ENCODE data around the gene BORCS6. TPM values are rescaled to one million over a fixed set of nuclear protein-coding genes. Genes with fewer than 3 reads are reported as not detected.
A peak's percentile ranks its signal among the peaks of the same experiment; 100 is the strongest.

BORCS6 gene
- total and polyA plus RNA-seq, 2 of the 4 experiments (the other 2 are of a cell fraction) = 2.7 to 3.3 TPM

DNA sequence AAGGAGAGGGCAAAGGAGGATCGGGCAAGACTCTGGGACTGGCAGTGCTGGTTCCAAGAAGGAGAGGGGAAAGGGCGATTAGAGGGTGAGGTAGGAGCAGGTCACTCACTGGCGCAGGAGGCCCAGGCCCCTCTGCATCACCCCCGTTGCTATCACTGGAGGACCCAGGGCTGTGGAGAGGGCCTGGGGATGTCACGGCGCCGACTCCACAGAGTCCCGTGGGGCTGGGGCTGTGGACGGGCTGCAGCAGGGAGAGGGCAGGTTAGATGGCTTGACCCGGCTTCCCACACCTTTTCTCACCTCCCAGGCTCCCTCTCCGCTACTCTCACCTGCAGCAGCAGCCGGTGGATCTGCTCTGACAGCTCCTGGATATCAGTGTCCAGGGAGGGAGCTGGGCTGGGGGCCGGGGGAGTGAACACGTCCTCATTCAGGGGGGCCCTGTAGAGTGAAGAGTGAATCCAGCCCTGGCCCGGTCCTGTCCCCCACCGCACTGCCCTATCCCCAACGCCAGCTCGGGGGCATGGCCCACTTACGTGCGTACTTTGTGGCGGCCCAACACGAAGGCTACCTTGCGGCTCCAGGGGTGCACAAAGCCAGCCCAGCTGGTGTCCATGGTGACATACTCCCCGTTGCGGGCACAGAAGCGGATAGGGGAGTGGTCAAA is 42.7 kb downstream of the BORCS6 start:
- Histone ChIP-seq H4K8ac (ENCODE audit: low read depth in 2 of 2, low read length in 2 of 2) (no peak overlapping the region), H3K4me3 (ENCODE audit: insufficient read depth, low read depth, low read length) (no peak overlapping the region), H2BK5ac (ENCODE audit: low read depth, low read length, poor library complexity, severe bottlenecking) (no peak overlapping the region), H3K14ac (replicated peaks; ENCODE audit: low read depth, low read length) (no peak overlapping the region), H3K4ac (ENCODE audit: low read depth, low read length) (no peak overlapping the region), H3K56ac (ENCODE audit: extremely low read depth, insufficient read depth, low read length) (no peak overlapping the region), H3K4me2 (ENCODE audit: low read depth, low read length) (no peak overlapping the region), H4K20me1 (ENCODE audit: insufficient read depth, low read length) (peaks cover 5% of the 10 kb centered on the region), H3K9me1 (ENCODE audit: insufficient read depth, low read length) (peaks cover 5% of the 10 kb centered on the region; the same call in 1 of the 2 replicates), H2BK120ac (ENCODE audit: low read depth, low read length) (no peak overlapping the region), H3K4me1 (ENCODE audit: control insufficient read depth, insufficient read depth, low read length) (peaks cover 5% of the 10 kb centered on the region), H3K9me3 (ENCODE audit: control insufficient read depth, insufficient read depth, low read length) (no peaks in the 10 kb centered on the region), H2AK9ac (replicated peaks; ENCODE audit: low read depth, low read length, poor library complexity) (peak overlapping the region; percentile 55), H3K23ac (ENCODE audit: low read depth, low read length) (no peak overlapping the region), H4K5ac (ENCODE audit: low read depth, low read length) (no peak overlapping the region), H3K27me3 (ENCODE audit: control insufficient read depth, insufficient read depth, low read length) (no peaks in the 10 kb centered on the region), H2BK20ac (ENCODE audit: low read depth, low read length) (no peak overlapping the region), H2AFZ (replicated peaks; ENCODE audit: low read length, poor library complexity) (no peak overlapping the region), H4K91ac (ENCODE audit: insufficient read depth, low read depth, low read length) (no peak overlapping the region), H2BK15ac (ENCODE audit: low read depth, low read length) (no peak overlapping the region), H2AK5ac (ENCODE audit: low read depth, low read length) (no peak overlapping the region), H3K36me3 (ENCODE audit: control insufficient read depth, insufficient read depth, low read length) (peaks cover 59% of the 10 kb centered on the region), H3K79me1 (ENCODE audit: low read depth in 1 of 2, low read length in 2 of 2) (peaks cover 3 to 13% of the 10 kb centered on the region in 2 experiments; a peak in 2 of 4 replicates), H3K18ac (ENCODE audit: low read depth, low read length) (no peak overlapping the region), H3K27ac (ENCODE audit: insufficient read depth, low read length) (no peak overlapping the region), H3K9ac (ENCODE audit: low read depth, low read length) (no peak overlapping the region)
- BruUV-seq (replicated peaks) = no TSS peak
- CTCF ChIA-PET = interaction anchor here (0.5 to 0.6 kb wide), 2 partner anchors 27 to 461 kb away, joined by 3 to 5 read pairs; no protein-coding TSS in a partner anchor
- WGBS, 2 experiments (ENCODE audit: extremely low coverage in 2 of 2, insufficient read length in 1 of 2) = 97% methylated on average over 14 of the region's 26 CpGs; no CpG with 5 or more reads in 1 of the 2 experiments
- POLR2A ChIA-PET (ENCODE audit: unreplicated experiment) = no interaction called here
- TF ChIP-seq RAD21 (IDR thresholded peaks at IDR 0.05; ENCODE audit: low read length) = no peak
- TF ChIP-seq POLR2A (IDR thresholded peaks at IDR 0.05; ENCODE audit: low read depth, low read length) = peak; percentile 30; the same call in 1 of the 2 replicates
- no peak for ATAC-seq (ENCODE audit: low read depth)
- dilution Hi-C loops (cut with HindIII; ENCODE audit: low sequenced_read_pairs, unreplicated experiment) = no loop called here
- intact Hi-C loops (cut with micrococcal nuclease) = no loop called here
- DNase-seq = no peak
- in situ Hi-C loops (cut with MboI; ENCODE audit: low sequenced_read_pairs) = no loop called here

All from IMR-90 (cell line).